ENCODE results near the gene TACR2. TPM values are rescaled to one million over a fixed set of nuclear protein-coding genes. Genes with fewer than 3 reads are reported as not detected.

Gene TACR2
- total RNA-seq, 4 donors from 2014 or later: 0.25 to 1.2 (median 0.63) TPM

DNA sequence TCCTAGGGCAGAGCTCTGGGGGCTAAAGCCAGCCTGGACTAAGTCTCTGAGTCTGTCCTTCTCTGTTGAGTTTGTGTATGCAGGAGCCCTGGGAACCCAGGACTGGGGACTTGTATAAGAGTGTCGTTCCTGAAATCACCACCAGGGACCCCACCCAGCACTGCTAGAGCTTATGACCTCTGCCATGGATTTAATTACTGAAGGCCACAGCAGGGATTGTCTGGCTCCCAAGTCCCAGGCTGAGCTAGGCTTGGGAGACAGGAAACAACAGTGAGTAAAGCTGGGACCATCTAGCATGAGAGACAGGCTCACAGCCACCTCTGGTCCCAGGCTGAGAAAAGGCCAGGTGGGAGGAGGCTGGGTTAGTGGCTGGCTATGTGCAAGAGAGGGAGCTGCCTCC lies 33.1 kb upstream of the TACR2 start:
- Histone ChIP-seq H3K4me3 (no peak overlapping the region), H3K36me3 (no peaks in the 10 kb centered on the region), H3K27me3 (peaks cover 8% of the 10 kb centered on the region), H3K9me3 (no peaks in the 10 kb centered on the region), H3K27ac (no peak overlapping the region), H3K4me1 (peaks cover 59% of the 10 kb centered on the region)
- DNase-seq (ENCODE audit: low spot score in 2 of 2): peak in 1 of 2 donors; percentile 68
- TF ChIP-seq CTCF (IDR thresholded peaks at IDR 0.05): peak; percentile 61 to 65
- no peak for TF ChIP-seq POLR2AphosphoS5 (IDR thresholded peaks at IDR 0.05)
- no peak for TF ChIP-seq EP300 (IDR thresholded peaks at IDR 0.05)
- WGBS: 13% methylated on average over 1 of the region's 1 CpG

DNA sequence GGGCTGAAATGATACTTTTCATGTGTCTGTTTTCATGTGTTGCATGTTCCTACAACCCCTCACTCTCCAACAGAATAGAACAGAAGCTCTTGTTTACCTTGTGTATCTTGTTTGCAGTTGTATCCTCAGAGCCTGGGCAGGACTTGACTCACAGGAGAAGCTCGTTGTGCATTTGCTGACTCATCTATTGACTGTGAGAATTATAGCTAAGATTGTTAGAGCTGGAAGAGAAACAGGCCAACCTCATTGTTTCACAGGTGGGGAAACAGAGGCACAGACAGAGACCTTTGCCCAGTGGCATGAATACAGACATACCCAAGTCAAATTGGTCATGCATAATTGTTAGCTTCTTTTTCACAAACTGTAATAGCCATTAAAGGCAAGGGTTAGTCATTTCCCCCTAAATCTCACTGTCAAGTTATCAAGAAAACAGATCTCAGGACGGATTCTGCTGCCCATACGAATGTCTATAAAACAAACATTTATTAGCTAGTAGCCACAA lies 30.0 kb upstream of the TACR2 start:
- no peak for DNase-seq (ENCODE audit: low spot score in 2 of 2)

DNA sequence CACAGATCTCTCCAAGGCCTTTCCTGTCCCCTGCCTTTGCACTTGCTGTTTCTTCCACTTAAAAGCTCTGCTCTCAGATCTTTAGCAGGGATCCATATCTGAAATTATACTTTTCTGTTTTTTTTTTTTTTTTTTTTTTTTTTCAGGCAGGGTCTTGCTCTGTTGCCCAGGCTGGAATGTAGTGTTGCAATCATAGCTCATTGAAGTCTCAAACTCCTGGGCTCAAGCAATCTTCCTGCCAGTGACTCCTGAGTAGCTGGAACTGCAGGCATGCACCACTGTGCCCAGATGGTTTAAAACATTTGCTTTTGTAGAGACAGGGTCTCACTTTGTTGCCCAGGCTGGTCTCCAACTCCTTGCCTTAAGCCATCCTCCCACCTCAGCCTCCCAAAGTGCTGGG lies 29.5 kb upstream of the TACR2 start:
- TF ChIP-seq EP300 (IDR thresholded peaks at IDR 0.05) (no peak), POLR2AphosphoS5 (IDR thresholded peaks at IDR 0.05) (no peak), POLR2A (IDR thresholded peaks at IDR 0.05) (no peak), CTCF (IDR thresholded peaks at IDR 0.05) (no peak)
- H3K9me3 ChIP-seq: no peaks in the 10 kb centered on the region
- no peak overlapping the region for H3K27ac ChIP-seq
- peaks cover 35% of the 10 kb centered on the region for H3K4me1 ChIP-seq
- no peak for DNase-seq (ENCODE audit: low spot score in 2 of 2)
- no peaks in the 10 kb centered on the region for H3K27me3 ChIP-seq
- H3K4me3 ChIP-seq: no peak overlapping the region
- H3K36me3 ChIP-seq: no peaks in the 10 kb centered on the region

More for the DNA sequence above, 30.0 kb upstream of the TACR2 start:
- Histone ChIP-seq H3K36me3 (no peaks in the 10 kb centered on the region), H3K4me3 (no peak overlapping the region), H3K27ac (no peak overlapping the region), H3K9me3 (no peaks in the 10 kb centered on the region), H3K4me1 (peaks cover 40% of the 10 kb centered on the region), H3K27me3 (peaks cover under 1% of the 10 kb centered on the region)
- WGBS: 46% methylated on average over 3 of the region's 3 CpGs
- TF ChIP-seq CTCF (IDR thresholded peaks at IDR 0.05) (no peak), POLR2A (IDR thresholded peaks at IDR 0.05) (no peak), EP300 (IDR thresholded peaks at IDR 0.05) (no peak), POLR2AphosphoS5 (IDR thresholded peaks at IDR 0.05) (no peak)

- Histone ChIP-seq H3K27ac (no peak overlapping the region), H3K9me3 (no peaks in the 10 kb centered on the region), H3K27me3 (no peaks in the 10 kb centered on the region), H3K4me3 (no peak overlapping the region), H3K36me3 (no peaks in the 10 kb centered on the region), H3K4me1 (peaks cover 29% of the 10 kb centered on the region)
- 89% methylated on average over 4 of the region's 4 CpGs for WGBS
- TF ChIP-seq POLR2A (IDR thresholded peaks at IDR 0.05) (no peak), POLR2AphosphoS5 (IDR thresholded peaks at IDR 0.05) (no peak), CTCF (IDR thresholded peaks at IDR 0.05) (no peak), EP300 (IDR thresholded peaks at IDR 0.05) (no peak)
- DNase-seq (ENCODE audit: low spot score in 2 of 2): no peak
Measured at GRCh38 chr10:69445041-69445440, 28.3 kb upstream of the TACR2 start.

GRCh38 chr10:69443354-69443753 lies 26.6 kb upstream of the TACR2 start:
- Histone ChIP-seq H3K4me1 (peaks cover 32% of the 10 kb centered on the region), H3K4me3 (no peak overlapping the region), H3K27ac (no peak overlapping the region), H3K9me3 (no peaks in the 10 kb centered on the region), H3K36me3 (no peaks in the 10 kb centered on the region), H3K27me3 (no peaks in the 10 kb centered on the region)
- no peak for TF ChIP-seq POLR2AphosphoS5 (IDR thresholded peaks at IDR 0.05)
- WGBS: 91% methylated on average over 1 of the region's 1 CpG
- no peak for DNase-seq (ENCODE audit: low spot score in 2 of 2)
